ENCODE results near the gene OR1L6.

- TF ChIP-seq EZH2 (IDR thresholded peaks at IDR 0.05; ENCODE audit: low read length, unreplicated experiment): no peak
- no peak for TF ChIP-seq CTCF (conservative IDR thresholded peaks at IDR 0.05; ENCODE audit: low read depth, low read length)
Observed at GRCh38 chr9:122719218-122719617, 22.9 kb upstream of the OR1L6 start.
